Left lung (tissue), 10 donors: ENCODE data around the gene ZNF317. TPM values are rescaled to one million over a fixed set of nuclear protein-coding genes. Genes with fewer than 3 reads are reported as not detected.

Experiments
- ATAC-seq: fragments of 200-7000 bp; cut with Tn5 transposase; one replicate; pipeline ENCODE4 v1.9.1; 2020; ENCODE audit warnings: moderate library complexity
- DNase-seq, 4 donors: peaks; one replicate each; pipeline ENCODE4 v3.0.0-alpha.2; 2013 to 2020
- H3K27ac ChIP-seq, 2 donors: fragments of 200-600 bp; sonication (generic) in 1 of 2; one replicate each; pipeline versions ENCODE4 v1.5.0 to v1.8.0; 2020 to 2021
- H3K27me3 ChIP-seq, 2 donors: fragments of 200-600 bp; sonication (generic) in 1 of 2; one replicate each; pipeline versions ENCODE4 v1.5.0 to v1.8.0; 2020 to 2021
- H3K36me3 ChIP-seq, 2 donors: fragments of 200-600 bp; sonication (generic) in 1 of 2; one replicate each; pipeline versions ENCODE4 v1.5.0 to v1.8.0; 2020 to 2021
- H3K4me1 ChIP-seq, 2 donors: fragments of 200-600 bp; one replicate each; pipeline ENCODE4 v1.8.0; 2021
- H3K4me3 ChIP-seq, 2 donors: fragments of 200-600 bp; sonication (generic) in 1 of 2; one replicate each; pipeline versions ENCODE4 v1.5.0 to v1.8.0; 2020 to 2021; ENCODE audit warnings: mild to moderate bottlenecking in 1 of 2
- H3K9me3 ChIP-seq, 2 donors: fragments of 200-600 bp; sonication (generic) in 1 of 2; one replicate each; pipeline versions ENCODE4 v1.5.0 to v1.8.0; 2020 to 2021
- CTCF ChIP-seq, 2 donors: fragments of 200-600 bp; sonication (generic) in 1 of 2; IDR thresholded peaks; one replicate each; pipeline versions ENCODE4 v1.5.0 to v1.8.0; 2021; ENCODE audit warnings: antibody characterized with exemption in 2 of 2
- intact Hi-C, 2 donors: fragments of 100-400 bp; cut with DNase I; formaldehyde crosslinking; loops; one replicate each; pipeline versions ENCODE4 v1.11.2 to v1.14.2; 2022
- polyA plus RNA-seq, 6 donors: library from polyadenylated mRNA; unstranded; fragments of 120-200 nt; gene quantifications; one replicate each; pipeline ENCODE4 v1.2.1, GENCODE V29; 2013; ENCODE audit not compliant: insufficient read length in 6 of 6
- total RNA-seq, 2 donors: library from RNA; stranded (reverse); fragmentation: NEBNext Ultra II Directional; extraction: Animal tissue kit (Norgen Biotek cat#: 25700); gene quantifications; one replicate each; pipeline ENCODE4 v1.2.1, GENCODE V29; 2021
- donor health status: DM: no; HTN: yes; CAD: no.
- donor health status: DM: no; HTN: no; CAD: no.

The ZNF317 gene
- total and polyA plus RNA-seq, 8 donors = 25.1 to 33.8 (median 32.5) TPM

DNA sequence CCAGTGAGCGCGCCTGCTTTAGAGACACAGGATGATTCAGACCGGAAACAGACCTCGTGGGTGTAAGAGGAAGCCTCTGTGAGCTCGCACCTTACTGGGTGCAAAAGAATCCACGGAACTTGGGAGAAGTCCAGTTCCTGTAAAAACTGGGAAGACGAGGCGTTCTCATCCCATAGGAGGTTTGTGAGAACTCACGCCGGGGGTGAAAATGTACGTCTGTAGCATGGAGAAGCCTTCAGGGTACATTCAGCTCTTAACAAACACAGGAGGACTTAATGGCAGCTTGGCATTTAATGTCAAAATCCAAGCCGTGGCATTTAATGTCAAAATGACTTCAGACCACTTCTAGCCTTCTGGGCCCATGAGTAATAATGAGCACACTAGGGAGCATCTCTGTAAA, 21.2 kb downstream of the ZNF317 start:
- Histone ChIP-seq H3K9me3 (peaks cover 0 to 45% of the 10 kb centered on the region in 2 donors), H3K27ac (no peak overlapping the region), H3K27me3 (no peaks in the 10 kb centered on the region), H3K36me3 (peaks cover 11 to 100% of the 10 kb centered on the region in 2 donors), H3K4me1 (no peaks in the 10 kb centered on the region), H3K4me3 (no peak overlapping the region)
- no peak for TF ChIP-seq CTCF (IDR thresholded peaks at IDR 0.05)
- intact Hi-C loops = no loop called here
- ATAC-seq (no peak), DNase-seq (no peak)

GRCh38 chr19:9165261-9165660, 25.1 kb downstream of the ZNF317 start:
- no peak for TF ChIP-seq CTCF (IDR thresholded peaks at IDR 0.05)
- H3K36me3 ChIP-seq = peaks cover 0 to 65% of the 10 kb centered on the region in 2 donors
- no peaks in the 10 kb centered on the region for H3K27me3 ChIP-seq
- no peak for ATAC-seq
- H3K9me3 ChIP-seq = peaks cover 0 to 29% of the 10 kb centered on the region in 2 donors
- no peak overlapping the region for H3K4me3 ChIP-seq
- H3K4me1 ChIP-seq = no peaks in the 10 kb centered on the region
- H3K27ac ChIP-seq = no peak overlapping the region
- no peak for DNase-seq
- intact Hi-C loops = no loop called here

- TF ChIP-seq CTCF (IDR thresholded peaks at IDR 0.05) = no peak
- DNase-seq = no peak
- Histone ChIP-seq H3K4me1 (no peaks in the 10 kb centered on the region), H3K27ac (no peak overlapping the region), H3K4me3 (no peak overlapping the region), H3K9me3 (peaks cover 0 to 13% of the 10 kb centered on the region in 2 donors), H3K36me3 (peaks cover 0 to 49% of the 10 kb centered on the region in 2 donors), H3K27me3 (no peaks in the 10 kb centered on the region)
- ATAC-seq = no peak
- intact Hi-C loops = no loop called here
These were observed 26.6 kb downstream of the ZNF317 start for GRCh38 chr19:9166846-9167245.

DNA sequence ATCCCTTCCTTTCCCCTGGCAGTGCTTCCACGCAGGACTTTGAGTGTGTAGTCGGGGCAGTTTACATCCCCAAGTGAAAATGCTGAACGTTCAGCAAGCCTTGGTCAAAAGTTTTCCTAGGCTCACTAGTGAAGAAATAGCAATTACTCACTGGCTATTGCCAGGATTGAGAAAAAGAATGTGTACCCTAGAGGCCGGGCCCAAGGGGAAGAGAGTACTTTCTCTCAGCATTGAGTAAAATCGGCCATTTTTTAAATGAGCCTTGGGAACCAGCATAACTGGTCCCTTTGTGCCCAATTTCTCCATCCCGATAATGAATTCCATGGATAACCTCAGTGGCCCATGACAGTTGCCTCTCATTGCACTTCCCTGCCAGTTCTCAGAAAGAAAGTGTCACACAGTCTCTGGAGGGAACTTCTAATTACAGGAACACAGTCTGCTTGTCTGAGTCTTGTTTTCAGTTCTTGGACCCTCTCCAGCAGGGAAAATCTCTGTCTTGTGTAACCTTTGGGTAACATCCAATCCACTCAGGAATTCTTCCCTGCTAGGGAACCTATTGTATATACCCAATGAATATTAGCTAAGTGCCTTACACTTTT, 31.3 kb downstream of the ZNF317 start:
- intact Hi-C loops = no loop called here
- ATAC-seq (no peak), DNase-seq (no peak)
- Histone ChIP-seq H3K4me1 (no peaks in the 10 kb centered on the region), H3K27me3 (no peaks in the 10 kb centered on the region), H3K9me3 (no peaks in the 10 kb centered on the region), H3K27ac (no peak overlapping the region), H3K4me3 (no peak overlapping the region), H3K36me3 (peaks cover 0 to 3% of the 10 kb centered on the region in 2 donors)
- no peak for TF ChIP-seq CTCF (IDR thresholded peaks at IDR 0.05)

GRCh38 chr19:9175326-9175725, 35.1 kb downstream of the ZNF317 start:
- Histone ChIP-seq H3K27me3 (no peaks in the 10 kb centered on the region), H3K27ac (no peak overlapping the region), H3K9me3 (no peaks in the 10 kb centered on the region), H3K4me3 (no peak overlapping the region), H3K36me3 (no peaks in the 10 kb centered on the region), H3K4me1 (no peaks in the 10 kb centered on the region)
- no peak for DNase-seq
- intact Hi-C loops = no loop called here
- no peak for TF ChIP-seq CTCF (IDR thresholded peaks at IDR 0.05)
- no peak for ATAC-seq
